Erythroblast (primary cell): ENCODE data around the gene SLC9C2.

ENCODE experiments used
- GATA1 ChIP-seq: IDR thresholded peaks from 2 replicates; pipeline ENCODE4 v1.6.1; 2011; ENCODE audit warnings: low read depth, mild to moderate bottlenecking, control low read depth, low read length, moderate library complexity
- POLR2A ChIP-seq: IDR thresholded peaks from 2 replicates; pipeline ENCODE4 v1.6.1; 2011; ENCODE audit warnings: mild to moderate bottlenecking, low read length

DNA sequence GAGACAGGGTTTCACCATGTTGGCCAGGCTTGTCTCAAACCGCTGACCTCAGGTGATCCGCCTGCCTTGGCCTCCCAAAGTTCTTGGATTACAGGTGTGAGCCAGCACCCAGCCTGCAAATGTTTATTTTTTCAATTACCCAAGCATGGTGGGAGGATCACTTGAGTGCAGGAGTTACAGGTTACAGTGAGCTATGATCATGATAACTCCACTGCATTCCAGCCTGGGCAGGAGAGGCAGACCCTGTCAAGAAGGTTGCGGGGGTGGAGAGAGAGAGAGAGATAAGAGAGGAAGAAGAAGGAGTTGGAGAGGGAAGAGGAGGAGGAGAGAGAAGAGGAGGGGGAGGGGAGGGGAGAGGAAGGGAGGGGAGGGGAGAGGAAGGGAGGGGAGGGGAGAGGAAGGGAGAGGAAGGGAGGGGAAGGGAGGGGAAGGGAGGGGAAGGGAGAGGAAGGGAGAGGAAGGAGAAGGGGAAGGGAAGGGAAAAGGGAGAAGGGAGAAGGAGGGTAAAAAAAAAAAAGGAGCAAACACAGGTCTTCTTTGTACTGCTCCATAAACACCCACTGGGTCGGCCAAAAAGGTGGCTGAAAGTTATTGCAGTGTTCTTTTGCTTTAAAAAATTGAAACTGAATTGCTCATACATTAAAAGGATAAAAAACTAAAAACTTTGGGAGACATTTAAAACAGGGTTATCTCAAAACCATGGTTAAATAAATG, 5.8 kb upstream of the SLC9C2 start:
- TF ChIP-seq POLR2A = no peak
- TF ChIP-seq GATA1 = no peak
